DOHH2 (cell line): ENCODE results near the gene TMEM63C.

Experiments
- H3F3A ChIP-seq: fragments of 200-600 bp; sonication (generic), shearing (Covaris generic); 2 replicates; pipeline ENCODE4 v1.6.0; 2016; ENCODE audit warnings: antibody characterized with exemption, mild to moderate bottlenecking; ENCODE audit not compliant: control insufficient read depth, insufficient read depth
- H3K27ac ChIP-seq: fragments of 200-600 bp; sonication (generic); 2 replicates; pipeline ENCODE4 v1.5.1; 2014; ENCODE audit warnings: low read depth, mild to moderate bottlenecking, low read length, moderate library complexity
- H3K27me3 ChIP-seq: fragments of 200-600 bp; sonication (generic); 2 replicates; pipeline ENCODE4 v1.6.1; 2014; ENCODE audit warnings: mild to moderate bottlenecking, low read length, mixed read lengths; ENCODE audit not compliant: control insufficient read depth
- H3K36me3 ChIP-seq: fragments of 200-600 bp; sonication (generic); 2 replicates; pipeline ENCODE4 v1.6.1; 2014; ENCODE audit warnings: mild to moderate bottlenecking, low read length, moderate library complexity, mixed read lengths; ENCODE audit not compliant: control insufficient read depth
- H3K4me1 ChIP-seq: fragments of 200-600 bp; sonication (generic); 2 replicates; pipeline ENCODE4 v1.6.1; 2014; ENCODE audit warnings: mild to moderate bottlenecking, low read length, mixed read lengths; ENCODE audit not compliant: control insufficient read depth
- H3K4me2 ChIP-seq: fragments of 200-600 bp; sonication (generic); 2 replicates; pipeline ENCODE4 v1.6.0; 2014; ENCODE audit warnings: mild to moderate bottlenecking, low read length, moderate library complexity
- H3K4me3 ChIP-seq: fragments of 200-600 bp; sonication (generic); 2 replicates; pipeline ENCODE4 v1.5.1; 2014; ENCODE audit warnings: mild to moderate bottlenecking, low read length, mixed read lengths
- H3K79me2 ChIP-seq: fragments of 200-600 bp; sonication (generic); 2 replicates; pipeline ENCODE4 v1.6.1; 2014; ENCODE audit warnings: mild to moderate bottlenecking, low read length, mixed read lengths; ENCODE audit not compliant: control insufficient read depth
- H3K9me2 ChIP-seq: fragments of 200-600 bp; sonication (generic); replicated peaks from 2 replicates; pipeline ENCODE4 v1.6.1; 2014; ENCODE audit warnings: mild to moderate bottlenecking, low read length, mixed read lengths; ENCODE audit not compliant: control insufficient read depth
- H3K9me3 ChIP-seq: fragments of 200-600 bp; sonication (generic); 2 replicates; pipeline ENCODE4 v1.6.1; 2014; ENCODE audit warnings: antibody characterized with exemption, low read length, mixed read lengths; ENCODE audit not compliant: control insufficient read depth, insufficient read depth
- H4K20me1 ChIP-seq: fragments of 200-600 bp; sonication (generic); 2 replicates; pipeline ENCODE4 v1.6.0; 2014; ENCODE audit warnings: low read depth, mild to moderate bottlenecking, antibody characterized with exemption, low read length, moderate library complexity; ENCODE audit not compliant: control insufficient read depth, insufficient read depth
- CTCF ChIP-seq: fragments of 200-600 bp; sonication (generic); IDR thresholded peaks from one replicate; pipeline ENCODE4 v1.5.1; 2014; ENCODE audit warnings: antibody characterized with exemption, mild to moderate bottlenecking, low read depth, low read length; ENCODE audit not compliant: poor library complexity, severe bottlenecking
- EZH2phosphoT487 ChIP-seq: fragments of 200-600 bp; sonication (generic); IDR thresholded peaks from 2 replicates; pipeline ENCODE4 v1.6.1; 2017; ENCODE audit warnings: borderline replicate concordance, mild to moderate bottlenecking, antibody characterized with exemption, low read length, moderate library complexity, mixed read lengths

The TMEM63C gene

GRCh38 chr14:77281852-77282410 is 100.3 kb downstream of the TMEM63C start:
- H3K4me3 ChIP-seq: no peak overlapping the region
- no peaks in the 10 kb centered on the region for H3K9me2 ChIP-seq
- H3F3A ChIP-seq: no peaks in the 10 kb centered on the region
- no peaks in the 10 kb centered on the region for H4K20me1 ChIP-seq
- no peak overlapping the region for H3K4me2 ChIP-seq
- no peaks in the 10 kb centered on the region for H3K4me1 ChIP-seq
- H3K36me3 ChIP-seq: peaks cover 8% of the 10 kb centered on the region
- H3K9me3 ChIP-seq: no peaks in the 10 kb centered on the region
- TF ChIP-seq EZH2phosphoT487 (no peak), CTCF (no peak)
- no peaks in the 10 kb centered on the region for H3K27me3 ChIP-seq
- H3K79me2 ChIP-seq: no peaks in the 10 kb centered on the region
- H3K27ac ChIP-seq: no peak overlapping the region

DNA sequence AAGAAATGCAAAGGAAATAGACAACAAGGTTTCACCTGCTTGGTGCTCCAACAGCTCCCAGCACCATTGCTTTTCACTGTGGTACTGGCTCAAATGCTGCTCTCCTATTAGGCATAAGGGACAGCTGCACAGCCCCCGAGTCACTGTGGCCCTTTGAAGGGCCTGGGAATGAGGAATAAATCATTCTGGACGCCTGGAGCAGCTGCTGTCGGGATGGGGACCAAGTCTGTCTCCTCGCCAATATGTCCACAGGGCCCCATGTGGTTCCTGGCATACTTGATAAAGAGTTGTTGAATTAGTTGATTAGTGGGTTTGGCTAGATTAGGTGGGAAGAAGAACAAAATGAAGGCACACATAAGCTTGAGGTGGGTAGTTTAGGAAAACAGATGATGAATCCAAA is 102.5 kb downstream of the TMEM63C start:
- Histone ChIP-seq H3F3A (no peaks in the 10 kb centered on the region), H4K20me1 (no peaks in the 10 kb centered on the region), H3K27me3 (no peaks in the 10 kb centered on the region), H3K36me3 (peaks cover 8% of the 10 kb centered on the region), H3K27ac (no peak overlapping the region), H3K79me2 (no peaks in the 10 kb centered on the region), H3K4me3 (no peak overlapping the region), H3K9me3 (no peaks in the 10 kb centered on the region), H3K4me1 (no peaks in the 10 kb centered on the region), H3K4me2 (no peak overlapping the region), H3K9me2 (no peaks in the 10 kb centered on the region)
- no peak for TF ChIP-seq CTCF
- no peak for TF ChIP-seq EZH2phosphoT487

- TF ChIP-seq CTCF (no peak), EZH2phosphoT487 (no peak)
- no peaks in the 10 kb centered on the region for H3F3A ChIP-seq
- H4K20me1 ChIP-seq: no peaks in the 10 kb centered on the region
- H3K79me2 ChIP-seq: no peaks in the 10 kb centered on the region
- no peaks in the 10 kb centered on the region for H3K4me1 ChIP-seq
- no peaks in the 10 kb centered on the region for H3K27me3 ChIP-seq
- H3K4me2 ChIP-seq: no peak overlapping the region
- H3K9me2 ChIP-seq: no peaks in the 10 kb centered on the region
- no peaks in the 10 kb centered on the region for H3K9me3 ChIP-seq
- no peak overlapping the region for H3K27ac ChIP-seq
- H3K4me3 ChIP-seq: no peak overlapping the region
- peaks cover 8% of the 10 kb centered on the region for H3K36me3 ChIP-seq
Measured at GRCh38 chr14:77284466-77284865, 102.9 kb downstream of the TMEM63C start.
